DMS153 treated with DMSO at 0.1 percent for 48 hours (cell line): ENCODE measurements around the gene SCLT1.

Experiments used
- DNase-seq: peaks from one replicate; lab custom pipeline; 2025; ENCODE audit not compliant: unreplicated experiment; lab: John Stamatoyannopoulos, UW

The SCLT1 gene

DNA sequence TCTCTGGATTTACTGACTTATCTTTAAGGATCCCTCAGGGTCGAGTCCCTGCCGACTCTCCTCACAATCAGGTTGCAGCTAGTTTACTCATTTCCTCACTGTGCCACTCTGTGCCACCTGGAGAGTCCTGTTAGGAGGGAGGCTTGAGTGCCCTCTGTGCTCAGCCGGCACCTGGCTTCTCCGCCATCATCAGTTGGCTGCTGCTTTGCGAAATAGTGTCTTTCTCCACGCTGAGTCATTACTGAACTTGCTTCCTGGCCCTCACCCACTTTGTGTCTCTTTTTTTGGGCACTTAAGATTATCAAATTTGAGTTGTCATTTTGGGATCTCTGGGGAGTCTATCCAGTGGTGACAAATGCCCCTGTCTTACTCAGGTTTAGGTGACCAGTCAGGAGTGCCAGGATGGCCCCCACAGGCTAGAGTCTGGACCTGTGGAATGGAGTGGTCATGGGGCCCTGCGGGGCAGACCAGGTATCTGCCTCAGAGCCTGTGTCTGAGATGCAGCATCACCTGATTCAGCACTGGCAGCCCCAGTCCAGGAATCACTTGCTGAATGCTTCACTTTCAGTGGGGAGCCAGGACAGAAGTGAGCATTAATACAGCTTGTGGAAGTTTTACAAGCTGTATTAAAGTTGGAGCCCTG is 246.1 kb downstream of the SCLT1 start:
- no peak for DNase-seq

DNA sequence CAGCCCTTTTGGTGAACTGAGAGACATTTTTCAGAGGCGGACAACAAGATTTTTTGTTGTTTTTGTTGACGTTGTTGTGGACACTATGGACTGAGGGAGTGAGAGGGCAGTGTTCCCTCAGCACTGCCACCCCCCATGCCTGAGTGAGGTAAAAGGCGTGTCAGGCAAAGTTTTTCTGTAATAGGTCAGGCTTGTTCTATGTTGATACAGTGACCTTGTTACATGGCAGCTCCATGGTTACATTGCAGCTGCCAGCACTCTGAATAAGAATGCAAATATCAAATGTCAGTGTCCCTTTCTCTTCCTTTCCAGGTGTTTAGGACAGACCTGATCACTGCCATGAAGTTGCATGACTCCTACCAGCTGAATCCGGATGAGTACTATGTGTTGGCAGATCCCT is 247.3 kb downstream of the SCLT1 start:
- DNase-seq = peak; percentile 46

DNA sequence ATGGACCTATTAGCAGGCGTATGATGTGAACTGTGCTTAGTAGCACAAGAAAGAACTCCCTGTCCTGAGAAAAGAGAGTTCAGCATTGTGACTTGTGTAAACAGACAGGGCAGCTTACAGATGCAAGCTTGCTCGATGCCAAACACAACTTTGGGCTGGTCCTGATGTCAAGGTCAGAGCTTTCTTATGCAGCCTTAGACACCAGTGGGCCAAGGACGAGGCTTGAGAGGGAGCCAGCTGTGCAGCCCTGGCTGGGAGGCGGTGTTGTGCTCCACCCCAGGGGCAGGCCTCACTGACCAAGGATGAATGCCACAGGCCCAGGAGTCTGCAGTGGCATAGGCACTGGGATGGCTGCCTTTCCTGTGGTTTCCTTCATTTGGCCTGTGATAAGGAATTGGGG is 248.4 kb downstream of the SCLT1 start:
- no peak for DNase-seq

DNA sequence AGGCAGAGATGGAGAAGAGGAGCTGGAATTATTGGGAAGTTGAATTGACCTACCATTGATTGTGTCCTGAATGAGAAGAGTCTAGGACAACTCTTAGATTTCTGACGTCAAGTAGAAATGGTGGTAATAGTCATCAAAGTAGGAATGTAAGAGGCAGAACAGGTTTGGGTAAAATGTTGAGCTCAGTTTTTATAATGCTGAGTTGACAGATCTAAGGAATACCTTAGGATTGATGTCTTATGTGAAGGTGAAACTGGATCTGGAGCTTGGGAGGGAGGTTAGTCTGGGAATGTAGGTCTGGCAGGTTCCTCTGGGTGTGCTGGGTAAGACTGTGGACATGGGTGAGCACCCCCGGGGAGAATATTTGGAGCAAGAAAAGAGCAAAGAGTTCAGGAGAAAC is 251.9 kb downstream of the SCLT1 start:
- no peak for DNase-seq

DNA sequence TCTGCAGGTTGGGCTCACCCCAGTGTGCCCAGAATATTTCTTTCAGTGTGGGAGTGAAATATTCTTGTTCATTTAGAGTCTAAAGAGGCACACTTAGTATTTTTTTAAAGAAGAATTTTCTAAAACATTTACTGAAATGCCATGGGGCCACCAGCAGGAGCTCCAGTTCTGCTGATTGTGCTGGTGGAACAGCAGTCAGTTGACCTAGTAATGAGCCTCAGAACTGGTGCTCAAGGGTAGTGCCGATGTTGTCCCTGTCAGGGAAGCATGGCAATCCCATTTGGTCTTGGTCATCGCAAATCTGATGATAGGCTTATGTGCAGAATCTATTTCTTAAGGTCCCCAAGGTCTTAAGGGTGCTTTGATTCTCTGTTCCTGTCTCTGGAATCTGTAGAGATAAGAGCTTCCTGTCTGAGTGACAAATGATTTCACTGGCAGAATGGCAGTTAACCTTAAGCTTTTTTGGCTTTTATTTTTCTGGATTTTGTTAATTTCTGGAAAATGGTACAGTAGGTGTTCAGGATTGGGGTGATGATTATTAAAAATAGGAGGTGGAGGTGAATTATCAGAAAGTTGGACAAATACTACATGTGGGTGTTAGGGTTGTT is 252.5 kb downstream of the SCLT1 start:
- DNase-seq = no peak

DNA sequence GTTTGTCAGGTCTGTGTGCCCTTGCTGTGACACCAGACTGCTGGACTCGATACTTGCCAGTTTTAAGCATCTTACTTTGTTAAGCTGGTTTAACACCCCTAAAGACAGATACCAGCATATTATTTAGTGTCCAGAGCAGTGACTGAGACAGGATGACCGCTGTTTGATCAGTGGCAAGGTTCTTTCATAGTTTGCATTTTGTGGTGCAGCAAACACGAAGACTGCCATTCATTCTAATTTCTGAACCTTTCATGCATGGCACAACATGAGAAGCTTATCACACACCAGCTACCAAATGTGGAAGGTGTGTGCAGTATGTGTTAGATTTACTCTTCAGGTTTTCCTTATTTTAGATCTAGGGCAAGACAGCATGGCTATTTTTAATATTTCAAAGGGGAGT is 255.7 kb downstream of the SCLT1 start:
- no peak for DNase-seq

DNA sequence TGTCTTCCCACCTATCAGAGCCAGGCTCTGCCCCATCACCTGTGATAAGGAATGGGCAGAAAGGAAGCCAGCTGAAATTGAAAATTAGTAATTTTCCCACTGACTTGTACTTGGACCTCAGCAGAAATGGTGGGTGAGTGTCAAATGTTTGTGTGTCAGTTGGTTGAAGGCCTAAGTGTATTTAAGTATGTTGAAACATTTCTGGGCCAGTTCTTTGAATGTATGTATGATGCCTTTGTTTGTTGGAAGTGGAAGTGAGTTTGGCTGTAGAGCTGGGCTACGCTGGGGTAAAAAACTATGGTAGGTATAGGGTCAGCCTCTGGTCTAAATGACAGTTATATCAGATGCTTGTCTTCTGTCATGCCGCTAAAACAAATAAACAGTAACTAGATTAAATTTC is 256.1 kb downstream of the SCLT1 start:
- DNase-seq = no peak

DNA sequence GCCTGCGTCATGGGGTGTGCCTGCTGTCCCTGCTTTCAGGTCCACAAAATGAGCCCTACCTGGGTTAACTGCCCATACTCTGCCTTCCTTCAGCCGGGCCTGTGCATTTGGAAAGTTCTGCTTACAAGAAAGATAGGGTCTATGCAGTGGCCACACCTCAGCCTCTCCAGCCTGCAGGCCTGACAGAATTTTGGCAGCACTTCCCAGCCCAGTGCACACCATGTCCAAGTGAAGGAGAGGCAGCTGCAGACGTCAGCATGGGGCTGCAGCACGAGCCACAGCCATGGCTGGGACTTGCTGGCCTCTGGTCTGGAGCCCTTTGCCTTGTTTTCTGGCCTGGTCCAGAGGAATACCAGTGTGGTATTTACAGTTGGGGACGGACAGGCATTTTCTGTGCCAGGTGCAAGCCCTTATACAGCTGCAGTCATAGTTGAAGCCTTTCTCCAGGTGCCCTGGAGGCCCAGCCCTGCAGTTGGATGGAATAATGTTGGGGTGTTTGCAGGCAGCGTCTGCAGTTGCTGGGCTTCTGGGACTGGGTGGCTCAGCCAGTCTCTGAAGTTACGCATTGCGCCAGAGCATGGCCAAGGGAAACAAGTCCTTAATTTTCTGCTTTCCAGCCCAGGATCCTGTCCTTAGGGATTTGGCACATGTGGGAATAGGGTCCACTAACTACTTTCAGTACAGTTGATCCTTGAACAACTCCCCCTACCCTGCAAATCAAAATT is 257.7 kb downstream of the SCLT1 start:
- DNase-seq = no peak
